Stimulated activated CD8-positive, alpha-beta memory T cell treated with anti-CD3 and anti-CD28 coated beads, Interleukin-4, amount 100 ng/mL, for 48 hours (primary cell): ENCODE measurements around the gene KCNIP4.

Experiments
- DNase-seq: peaks from one replicate; pipeline ENCODE4 v3.0.0-alpha.2; 2020

The KCNIP4 gene

GRCh38 chr4:21011106-21011505 is 937.5 kb downstream of the KCNIP4 start:
- no peak for DNase-seq

GRCh38 chr4:21009956-21010355 is 938.6 kb downstream of the KCNIP4 start:
- no peak for DNase-seq

DNA sequence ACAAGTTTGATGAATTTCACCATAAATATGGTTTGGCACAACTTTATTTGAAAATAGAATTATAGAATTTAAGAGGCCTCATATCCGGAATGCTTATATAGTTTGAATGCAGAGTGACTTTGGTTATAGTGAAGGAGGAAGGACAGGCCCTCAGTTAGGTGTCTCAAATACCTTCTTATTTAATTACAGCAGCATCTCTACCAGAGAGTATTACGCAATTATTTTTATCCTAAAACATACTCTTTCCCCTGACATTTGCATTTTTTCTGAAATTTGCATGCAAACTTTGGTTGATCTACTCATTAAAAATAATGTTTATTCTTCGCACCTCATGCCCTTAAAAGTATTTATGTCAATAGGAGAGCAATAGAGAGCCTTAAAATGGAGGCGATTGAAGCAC is 942.9 kb downstream of the KCNIP4 start:
- DNase-seq = no peak

DNA sequence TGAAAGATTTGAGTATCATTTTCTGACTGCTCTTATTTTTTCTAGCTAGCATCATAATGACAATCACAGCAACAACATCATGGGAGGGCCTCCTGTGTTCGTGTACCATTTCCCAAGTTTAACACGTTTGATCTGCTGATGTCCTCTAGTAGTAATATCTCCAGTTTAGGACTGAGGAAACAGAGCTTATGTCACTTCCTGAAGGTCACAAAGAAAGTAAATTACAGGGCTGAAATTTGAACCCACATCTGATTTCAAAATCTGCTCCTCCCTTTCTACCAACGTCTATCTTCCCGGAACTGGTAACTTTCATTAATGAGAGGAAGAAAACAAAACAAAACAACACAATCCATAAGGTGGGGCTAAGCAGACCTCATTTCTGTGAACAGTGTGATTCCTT is 945.6 kb downstream of the KCNIP4 start:
- no peak for DNase-seq

DNA sequence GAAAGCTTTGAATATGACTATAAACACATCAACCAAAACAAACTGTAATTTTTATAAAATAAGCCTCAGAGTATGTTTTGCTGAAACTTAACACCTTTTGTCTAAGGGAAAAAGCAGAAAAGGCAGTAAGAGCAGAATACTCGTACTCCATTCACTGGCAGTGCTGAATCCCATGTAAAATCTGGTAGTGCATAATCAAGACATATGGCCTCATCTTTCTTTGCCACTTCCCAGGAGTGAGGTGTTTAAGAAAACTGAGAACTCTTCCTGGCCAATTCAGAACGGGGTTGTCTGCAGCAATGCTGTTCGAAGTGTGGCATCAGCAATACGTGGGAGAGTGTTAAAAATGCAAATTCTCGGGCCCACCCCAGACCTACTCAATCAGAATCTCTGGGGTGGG is 946.3 kb downstream of the KCNIP4 start:
- no peak for DNase-seq

- DNase-seq = no peak
These were observed 947.1 kb downstream of the KCNIP4 start for GRCh38 chr4:21001490-21001889.

DNA sequence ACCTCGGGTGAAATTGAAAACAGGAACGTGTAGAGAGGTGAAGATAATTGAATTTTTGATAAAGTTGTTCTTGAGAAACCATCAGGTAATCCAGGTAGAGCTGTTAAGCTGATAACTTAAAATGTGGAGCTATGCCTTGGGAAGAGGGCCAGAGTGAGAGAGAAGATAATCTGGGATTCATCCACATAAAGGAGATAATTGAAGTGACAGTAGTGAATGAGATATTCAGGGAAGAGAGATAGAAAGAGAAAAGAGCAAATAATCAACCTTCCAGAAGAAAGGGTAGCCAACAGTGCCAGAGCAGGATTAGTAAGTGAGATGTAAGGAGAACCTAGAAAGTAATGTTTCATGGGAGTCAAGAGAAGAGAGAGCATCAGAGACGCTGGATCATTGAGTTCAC is 950.7 kb downstream of the KCNIP4 start:
- DNase-seq = no peak

GRCh38 chr4:20995610-20996009 is 953.0 kb downstream of the KCNIP4 start:
- no peak for DNase-seq

- no peak for DNase-seq
These were observed 953.6 kb downstream of the KCNIP4 start for GRCh38 chr4:20995015-20995414.

DNA sequence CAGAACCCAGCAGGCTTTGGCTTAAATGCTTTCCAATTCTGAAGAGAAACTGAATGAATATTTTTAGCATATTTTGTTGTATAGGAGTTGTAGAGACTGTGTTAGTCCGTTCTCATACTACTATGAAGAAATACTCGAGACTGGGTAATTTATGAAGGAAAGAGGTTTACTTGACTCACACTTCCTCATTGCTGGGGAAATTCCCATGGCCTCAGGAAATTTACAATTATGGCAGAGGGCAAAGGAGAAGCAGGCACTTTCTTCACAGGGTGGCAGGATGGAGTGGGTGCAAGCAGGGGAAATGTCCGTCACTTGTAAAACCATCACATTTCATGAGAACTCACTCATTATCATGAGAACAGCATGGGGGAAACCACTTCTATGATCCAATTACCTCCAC is 956.6 kb downstream of the KCNIP4 start:
- no peak for DNase-seq

DNA sequence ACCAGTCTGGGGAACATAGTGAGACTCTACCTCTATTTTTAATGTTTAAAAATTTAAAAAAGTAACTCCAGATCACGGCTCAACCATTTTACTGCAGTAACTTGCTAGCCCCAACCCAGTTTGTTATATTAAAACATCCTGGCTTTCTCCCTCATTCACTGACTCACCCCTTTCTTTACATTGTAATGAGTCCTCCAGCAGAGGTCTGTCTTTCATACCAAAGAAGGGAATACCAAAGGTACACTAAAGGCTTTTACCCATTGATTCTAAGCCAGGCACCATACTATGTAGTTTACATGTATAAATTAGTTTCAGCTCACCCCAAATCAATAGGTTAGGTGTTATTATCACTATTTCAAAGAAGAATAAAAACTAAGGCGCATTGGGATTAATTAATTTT is 961.4 kb downstream of the KCNIP4 start:
- DNase-seq = no peak

- DNase-seq = no peak
These were observed 964.1 kb downstream of the KCNIP4 start for GRCh38 chr4:20984576-20984836.

DNA sequence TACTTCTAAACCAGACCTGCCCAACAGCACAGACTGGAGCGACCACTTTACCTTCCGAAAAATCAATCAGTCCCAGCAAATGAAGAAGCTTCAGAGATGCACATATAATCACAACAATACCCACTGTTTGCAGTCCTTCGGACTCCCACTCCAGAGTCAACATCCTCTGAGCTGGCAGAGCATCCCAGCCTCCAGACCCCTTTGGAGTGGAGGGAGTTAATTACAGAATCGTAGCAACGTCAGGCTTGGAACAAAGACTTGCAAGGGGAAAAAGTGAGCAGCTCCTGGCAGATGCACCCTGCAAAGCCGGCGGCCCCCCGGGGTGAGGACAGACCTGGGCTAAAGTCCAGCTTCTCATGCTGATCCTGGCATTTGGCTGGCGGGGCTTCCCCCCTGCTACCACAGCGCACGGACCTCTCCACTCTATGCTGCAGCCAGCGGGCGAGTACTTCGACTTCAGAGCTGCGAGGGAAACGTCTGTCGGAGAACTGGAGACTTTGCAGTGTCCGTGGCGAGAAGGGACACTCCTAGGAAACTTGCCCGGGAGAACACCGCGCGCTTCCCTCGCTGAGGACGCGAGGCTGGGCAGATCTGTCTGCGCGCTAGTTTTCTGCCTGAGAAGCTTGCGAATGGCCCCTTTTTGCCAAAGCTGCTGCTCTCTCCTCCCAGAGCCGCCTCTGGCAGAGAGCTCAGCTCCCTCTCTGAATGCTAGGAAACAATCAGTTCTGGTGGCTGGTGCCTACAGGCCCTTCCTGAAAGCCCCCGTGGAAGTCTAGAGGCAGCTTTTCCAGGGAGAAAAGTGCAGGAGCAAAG is 964.6 kb downstream of the KCNIP4 start:
- no peak for DNase-seq

DNA sequence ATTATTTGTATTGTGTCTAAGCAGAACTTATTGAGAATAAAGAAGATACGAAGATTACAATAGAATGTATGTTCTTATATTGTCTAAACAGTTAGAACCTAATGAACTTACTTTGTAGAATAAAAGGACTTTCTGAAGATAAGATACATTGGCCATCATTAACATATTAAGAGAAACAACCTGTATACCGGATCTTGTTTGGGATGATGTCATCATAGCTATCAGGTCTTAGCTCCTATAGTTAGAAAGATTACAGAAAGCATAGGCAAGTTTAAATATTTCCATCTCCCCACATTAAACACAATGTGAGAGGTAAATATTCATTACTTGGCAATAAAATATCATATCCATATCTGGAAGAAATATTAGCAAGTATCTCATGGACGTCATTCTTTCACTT is 966.0 kb downstream of the KCNIP4 start:
- DNase-seq = no peak

- DNase-seq = no peak
These were observed 988.3 kb downstream of the KCNIP4 start for GRCh38 chr4:20960291-20960690.

- no peak for DNase-seq
These were observed 994.0 kb downstream of the KCNIP4 start for GRCh38 chr4:20954541-20954940.

DNA sequence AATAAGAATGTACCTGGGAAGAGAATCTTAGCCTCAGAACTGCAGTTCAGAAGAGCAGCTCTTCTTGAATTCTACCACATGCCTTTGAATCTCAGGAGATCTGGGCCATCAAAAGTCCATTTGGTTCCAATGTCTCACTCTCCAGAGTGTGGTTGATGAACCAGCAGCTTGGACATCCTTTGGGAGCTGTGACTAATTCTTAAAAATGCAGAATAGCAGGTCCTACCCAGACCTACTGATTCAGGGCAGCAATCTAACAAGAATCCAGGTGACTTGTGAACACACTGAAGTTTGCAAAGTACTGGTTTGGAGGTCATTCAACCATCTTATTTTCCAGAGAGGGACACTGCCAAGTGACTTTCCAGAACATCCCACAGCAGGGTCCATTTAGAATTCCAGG is 1003.6 kb downstream of the KCNIP4 start:
- DNase-seq = no peak

GRCh38 chr4:20944451-20944850 is 1004.1 kb downstream of the KCNIP4 start:
- DNase-seq = no peak

GRCh38 chr4:20938204-20938603 is 1010.4 kb downstream of the KCNIP4 start:
- no peak for DNase-seq

GRCh38 chr4:20926529-20926928 is 1022.0 kb downstream of the KCNIP4 start:
- no peak for DNase-seq

GRCh38 chr4:20925176-20925575 is 1023.4 kb downstream of the KCNIP4 start:
- DNase-seq = no peak

DNA sequence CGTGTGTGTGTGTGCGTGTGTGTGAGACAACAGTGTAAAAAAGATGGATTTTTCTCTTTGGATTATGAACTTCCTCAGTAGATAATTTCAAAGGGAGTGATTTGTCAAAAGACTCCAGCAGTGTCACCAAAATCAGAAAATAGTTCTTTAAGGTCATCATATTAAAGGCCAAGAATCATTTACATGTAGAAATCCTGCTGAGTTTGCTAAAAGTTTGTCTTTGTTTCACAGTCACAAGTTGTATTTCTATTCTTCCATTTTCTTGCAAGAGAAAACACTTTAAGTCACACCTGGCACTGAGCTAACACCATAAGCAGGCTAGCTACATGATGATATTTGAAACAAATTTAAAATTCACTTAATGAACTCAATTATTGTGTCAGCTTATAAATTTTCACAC is 1025.6 kb downstream of the KCNIP4 start:
- no peak for DNase-seq

GRCh38 chr4:20916106-20916505 is 1032.5 kb downstream of the KCNIP4 start:
- no peak for DNase-seq

DNA sequence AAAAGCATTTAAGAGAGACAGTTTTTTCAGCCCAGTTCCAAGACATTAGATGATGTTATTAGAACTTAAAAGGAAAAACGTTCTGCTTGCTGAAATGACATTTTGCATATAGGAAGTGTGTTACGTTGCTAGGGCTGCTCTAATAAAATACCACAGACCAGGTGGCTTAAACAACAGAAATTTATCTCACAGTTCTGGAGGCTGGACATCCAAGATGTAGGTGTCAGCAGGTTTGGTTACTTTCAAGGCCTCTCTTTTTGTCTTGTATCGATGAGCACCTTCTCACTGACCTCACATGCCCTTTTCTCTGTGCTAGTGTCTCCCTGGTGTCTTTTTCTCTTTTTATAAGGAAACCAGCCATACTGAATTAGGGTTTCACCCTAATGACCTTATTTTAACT is 1043.6 kb downstream of the KCNIP4 start:
- DNase-seq = no peak

DNA sequence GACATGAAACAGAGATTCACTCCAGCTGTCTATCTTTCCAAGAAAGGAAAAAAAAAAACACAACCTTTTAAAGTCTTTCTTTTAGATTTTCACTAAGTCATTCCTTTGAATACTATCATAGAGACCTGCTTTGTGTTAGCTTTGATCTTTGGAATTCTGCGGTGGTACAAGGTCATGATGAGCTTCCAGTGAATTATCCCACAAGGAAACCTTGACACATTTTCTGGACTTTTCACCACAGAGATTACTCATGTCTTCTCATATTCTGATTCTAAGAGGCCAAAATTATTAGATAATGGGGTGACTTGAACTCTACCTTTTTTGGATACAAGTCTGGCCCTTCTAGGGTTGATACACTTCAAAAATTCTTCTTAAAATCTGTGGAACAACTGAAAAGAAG is 1046.7 kb downstream of the KCNIP4 start:
- DNase-seq = no peak

DNA sequence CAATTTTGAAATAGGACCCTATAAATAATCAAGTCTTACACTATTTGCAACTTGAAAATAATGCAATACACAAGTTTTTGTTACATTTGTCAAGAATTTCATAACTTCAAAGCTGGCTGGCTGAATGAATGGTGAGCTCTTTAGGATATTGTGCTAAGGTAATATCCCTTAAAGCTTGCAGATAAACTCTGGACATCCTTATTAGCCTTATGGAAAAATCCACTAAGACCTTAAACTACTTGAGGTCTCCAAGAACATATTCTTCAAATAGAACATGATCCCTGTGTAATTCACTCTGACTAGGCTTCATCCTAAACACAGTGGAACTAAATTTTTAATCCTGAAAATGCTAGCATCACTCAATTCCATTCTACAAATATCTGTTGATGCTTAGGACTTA is 1049.0 kb downstream of the KCNIP4 start:
- DNase-seq = no peak
